TTC549 (cell line): Measurements from ENCODE around the gene DAB1.

ENCODE experiments used
- FAIRE-seq: peaks from 2 replicates; lab custom pipeline; 2012; peaks lifted over from hg19 to GRCh38; lab: Jason Lieb, UNC

DAB1 gene

GRCh38 chr1:57018119-57018518, 405.7 kb downstream of the DAB1 start:
- FAIRE-seq, result no peak

- FAIRE-seq, result no peak
These were observed 406.1 kb downstream of the DAB1 start for GRCh38 chr1:57017717-57018116.

GRCh38 chr1:57017200-57017599, 406.7 kb downstream of the DAB1 start:
- FAIRE-seq, result no peak

- FAIRE-seq, result no peak
These were observed 408.8 kb downstream of the DAB1 start for GRCh38 chr1:57015071-57015470.

GRCh38 chr1:57013522-57013921, 410.3 kb downstream of the DAB1 start:
- FAIRE-seq, result no peak

GRCh38 chr1:57012315-57012714, 411.5 kb downstream of the DAB1 start:
- FAIRE-seq, result no peak

GRCh38 chr1:57010511-57010910, 413.3 kb downstream of the DAB1 start:
- FAIRE-seq, result no peak

- FAIRE-seq, result no peak
These were observed 415.9 kb downstream of the DAB1 start for GRCh38 chr1:57007948-57008347.

- FAIRE-seq, result no peak
These were observed 416.4 kb downstream of the DAB1 start for GRCh38 chr1:57007472-57007871.

GRCh38 chr1:57003398-57004139, 420.3 kb downstream of the DAB1 start:
- no peak for FAIRE-seq

GRCh38 chr1:56995414-56996100, 428.3 kb downstream of the DAB1 start:
- no peak for FAIRE-seq

GRCh38 chr1:56993475-56993874, 430.4 kb downstream of the DAB1 start:
- no peak for FAIRE-seq

- no peak for FAIRE-seq
These were observed 431.3 kb downstream of the DAB1 start for GRCh38 chr1:56992318-56993125.

GRCh38 chr1:56991576-56991975, 432.3 kb downstream of the DAB1 start:
- no peak for FAIRE-seq

GRCh38 chr1:56986397-56986796, 437.5 kb downstream of the DAB1 start:
- no peak for FAIRE-seq

GRCh38 chr1:56985857-56986256, 438.0 kb downstream of the DAB1 start:
- no peak for FAIRE-seq

GRCh38 chr1:56983484-56983883, 440.4 kb downstream of the DAB1 start:
- FAIRE-seq, result no peak

GRCh38 chr1:56979986-56980755, 443.7 kb downstream of the DAB1 start:
- no peak for FAIRE-seq

GRCh38 chr1:56978819-56979218, 445.0 kb downstream of the DAB1 start:
- no peak for FAIRE-seq

- no peak for FAIRE-seq
These were observed 445.9 kb downstream of the DAB1 start for GRCh38 chr1:56977910-56978309.

GRCh38 chr1:56975446-56975845, 448.4 kb downstream of the DAB1 start:
- FAIRE-seq, result no peak
